GM19452 (cell line): Measurements from ENCODE around the gene UBE4B.

Experiments used
- ATAC-seq: cut with Tn5 transposase; IDR thresholded peaks from one replicate; pipeline ENCODE4 v1.9.1; 2021; ENCODE audit not compliant: unreplicated experiment

Gene UBE4B

DNA sequence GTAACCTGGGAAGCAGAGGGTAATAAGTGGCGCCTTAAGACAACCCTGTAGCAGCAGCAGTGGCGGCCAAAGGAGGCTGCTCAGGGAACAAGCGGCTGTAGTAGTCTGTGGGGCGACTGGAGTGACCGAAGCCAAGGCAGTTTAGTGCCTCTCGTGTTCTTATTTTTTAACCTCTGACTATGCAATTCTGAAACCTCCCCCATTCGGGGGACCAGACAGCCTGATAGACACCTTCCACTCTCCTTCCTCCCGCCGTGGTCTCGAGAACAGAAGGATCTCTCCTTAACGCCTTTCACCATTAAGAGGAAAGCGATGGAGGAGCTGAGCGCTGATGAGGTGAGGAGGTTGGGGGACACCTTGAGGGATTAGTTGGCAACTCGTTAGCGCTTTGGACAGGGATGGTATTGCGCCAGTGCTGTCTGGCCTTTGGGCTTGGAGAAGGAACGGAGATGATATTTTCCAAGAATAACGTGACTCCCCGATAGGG, 644 bp downstream of the UBE4B start:
- ATAC-seq = no peak

DNA sequence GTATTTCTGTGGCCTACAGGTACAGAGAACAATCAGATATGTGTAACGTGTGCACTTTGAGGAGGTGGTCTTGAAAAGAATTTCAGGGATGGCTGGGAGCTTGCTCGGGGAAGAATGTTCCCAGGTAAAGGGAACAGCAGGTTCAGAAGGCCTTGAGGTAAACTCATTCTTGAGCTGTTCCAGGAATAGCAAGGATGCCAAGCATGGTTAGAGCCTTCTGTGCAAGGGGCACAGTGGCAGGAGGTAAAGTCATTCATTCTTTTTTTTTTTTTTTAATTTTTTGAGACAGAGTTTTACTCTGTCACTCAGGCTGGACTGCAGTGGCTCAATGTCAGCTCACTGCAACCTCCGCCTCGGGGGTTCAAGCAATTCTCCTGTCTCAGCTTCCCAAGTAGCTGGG, 10.0 kb downstream of the UBE4B start:
- ATAC-seq = no peak

DNA sequence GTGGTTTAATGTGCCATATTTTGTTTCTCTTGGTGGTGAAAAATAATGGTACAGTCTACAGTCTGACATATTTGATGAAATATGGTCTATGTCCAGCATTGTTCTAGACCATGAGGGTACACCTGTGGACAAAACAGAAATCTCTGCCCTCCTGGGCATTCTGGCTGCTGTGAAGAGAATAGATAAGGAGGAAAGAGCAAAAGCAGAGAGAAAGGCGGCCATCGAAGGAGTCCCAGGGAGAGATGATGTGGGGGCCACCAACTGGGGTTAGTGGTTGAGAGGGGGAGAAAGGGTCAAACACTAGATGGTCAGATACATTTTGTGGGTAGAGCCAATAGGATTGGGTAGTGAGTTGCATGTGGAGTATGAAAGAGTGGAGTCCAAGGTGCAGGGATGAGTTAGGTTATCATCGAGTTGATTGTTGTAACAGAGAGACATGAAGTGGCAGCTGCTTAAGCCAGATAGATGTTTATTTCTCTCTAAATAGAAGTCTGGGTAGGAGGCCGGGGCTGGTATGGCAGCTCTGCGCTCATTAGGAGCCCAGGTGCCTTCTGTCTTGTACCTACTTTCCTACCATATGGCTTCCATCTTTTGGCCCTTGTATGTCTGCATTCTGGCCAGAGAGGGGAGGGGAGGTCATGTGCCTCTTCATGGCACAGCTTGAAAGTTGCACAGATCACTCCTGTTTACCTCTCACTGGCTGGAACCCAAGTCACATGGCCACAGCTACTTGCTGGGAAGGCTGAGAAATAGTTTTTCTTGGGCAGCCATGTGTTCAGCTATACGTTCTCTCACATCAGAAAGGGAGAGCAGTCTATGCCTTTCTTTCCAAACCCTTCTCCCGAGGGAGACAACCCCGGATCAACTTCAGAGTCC, 13.0 kb downstream of the UBE4B start:
- no peak for ATAC-seq

DNA sequence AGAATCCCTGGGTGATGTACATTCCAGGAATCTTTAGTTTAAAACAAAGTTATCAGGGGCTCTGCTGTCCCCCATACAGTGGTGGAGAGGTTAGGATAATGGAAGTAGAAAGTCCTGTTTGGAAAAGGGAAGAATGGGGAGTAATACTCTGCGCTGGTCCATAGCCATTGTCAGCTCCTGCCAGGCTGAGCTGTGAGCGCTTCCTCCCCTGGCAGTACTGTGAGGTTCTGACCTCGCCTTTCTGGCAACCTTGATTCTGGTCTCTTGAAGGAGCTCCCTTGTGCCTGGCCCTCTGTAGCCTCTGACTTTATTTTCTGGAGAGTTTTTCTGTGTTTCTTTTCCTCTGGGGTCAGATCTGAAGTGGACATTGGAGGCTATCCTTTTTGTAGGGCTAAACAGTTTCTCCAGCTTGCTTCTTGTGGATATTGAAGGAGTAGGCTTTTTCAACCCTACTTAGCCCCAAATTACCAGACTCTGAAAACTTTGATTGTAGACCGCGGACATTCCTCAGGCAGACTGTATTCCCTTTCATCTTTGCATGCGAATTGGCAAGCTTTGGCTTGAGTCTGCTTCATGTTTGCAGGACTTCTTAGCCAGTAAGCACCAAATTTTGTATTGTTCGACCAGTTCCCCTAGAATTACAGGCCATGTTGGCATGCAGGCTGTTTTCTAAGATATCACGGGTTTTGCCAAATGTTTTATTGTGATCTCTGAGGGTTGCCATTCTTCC, 13.8 kb downstream of the UBE4B start:
- ATAC-seq = no peak

DNA sequence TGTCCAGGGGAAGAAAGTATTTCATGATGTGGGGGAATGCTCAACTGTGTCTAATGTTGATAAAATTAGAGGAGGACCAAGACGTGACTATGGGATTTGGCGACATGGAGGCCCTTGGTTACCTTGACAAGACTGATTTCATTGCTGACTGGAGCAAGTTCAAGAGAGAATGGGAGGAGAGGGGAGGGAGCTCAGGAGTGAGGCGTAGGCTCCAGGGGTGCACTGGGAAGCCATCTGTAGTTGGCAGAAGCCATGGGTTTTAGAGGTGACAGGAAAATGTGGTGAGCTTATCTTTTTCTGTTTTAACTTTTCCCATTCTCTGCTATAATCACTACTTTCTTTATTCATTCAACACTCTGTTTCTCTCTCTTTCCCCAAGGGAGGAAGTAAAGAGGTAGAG, 15.8 kb downstream of the UBE4B start:
- ATAC-seq = no peak

DNA sequence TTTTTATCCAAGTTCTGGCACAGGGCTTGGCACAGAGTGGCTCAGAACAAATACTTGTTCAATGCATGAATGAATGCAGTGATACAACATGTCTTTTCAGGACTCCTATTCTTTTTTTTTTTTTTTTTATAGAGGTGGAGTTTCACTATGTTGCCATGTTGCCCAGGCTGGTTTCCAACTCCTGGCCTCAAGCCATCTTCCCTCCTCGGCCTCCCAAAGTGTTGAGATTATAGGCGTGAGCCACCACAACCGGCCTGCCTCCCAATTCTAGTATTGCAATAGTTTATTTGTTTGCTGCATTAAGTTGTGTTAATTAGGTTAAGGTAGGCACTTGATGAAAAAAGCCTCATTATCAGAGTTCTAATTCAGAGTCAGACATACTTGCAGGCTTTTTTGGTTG, 17.9 kb downstream of the UBE4B start:
- no peak for ATAC-seq

DNA sequence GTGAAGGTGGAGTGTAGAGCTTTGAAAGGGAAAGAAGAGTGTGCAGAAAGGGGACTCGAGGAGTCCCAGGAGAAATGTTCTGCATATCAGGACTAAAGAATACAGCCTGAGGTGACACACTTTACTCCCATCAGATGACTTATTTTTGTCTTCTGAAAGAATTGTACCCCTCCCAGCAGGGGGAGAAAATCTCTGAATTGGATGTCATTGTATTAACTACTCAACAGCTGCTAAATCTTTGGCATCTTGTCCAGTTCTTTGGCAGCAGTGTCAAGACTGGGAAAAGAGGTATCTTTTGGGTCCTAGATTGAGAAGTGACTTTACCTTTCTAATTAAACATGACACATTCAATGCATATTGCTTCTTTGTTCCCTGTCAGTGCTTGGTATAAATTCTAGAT, 18.9 kb downstream of the UBE4B start:
- ATAC-seq = no peak

DNA sequence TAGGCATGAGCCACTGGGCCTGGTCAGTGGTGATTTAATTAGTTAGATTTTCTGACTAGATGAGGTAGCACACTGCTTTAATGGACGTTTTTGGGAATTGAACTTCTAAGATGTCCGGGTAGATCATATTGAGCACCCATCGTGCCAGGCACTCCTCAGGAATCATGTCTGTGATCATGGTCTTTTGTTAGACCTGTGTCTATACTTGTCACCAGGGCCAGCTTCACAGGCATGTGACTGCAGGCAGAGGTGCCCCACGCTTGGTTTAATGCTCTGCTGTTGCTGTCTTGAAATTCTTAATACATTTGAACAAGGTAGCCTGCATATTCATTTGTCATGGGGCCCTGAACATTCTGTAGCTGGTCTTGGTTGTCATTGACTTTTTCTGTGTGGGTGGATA, 19.6 kb downstream of the UBE4B start:
- no peak for ATAC-seq

DNA sequence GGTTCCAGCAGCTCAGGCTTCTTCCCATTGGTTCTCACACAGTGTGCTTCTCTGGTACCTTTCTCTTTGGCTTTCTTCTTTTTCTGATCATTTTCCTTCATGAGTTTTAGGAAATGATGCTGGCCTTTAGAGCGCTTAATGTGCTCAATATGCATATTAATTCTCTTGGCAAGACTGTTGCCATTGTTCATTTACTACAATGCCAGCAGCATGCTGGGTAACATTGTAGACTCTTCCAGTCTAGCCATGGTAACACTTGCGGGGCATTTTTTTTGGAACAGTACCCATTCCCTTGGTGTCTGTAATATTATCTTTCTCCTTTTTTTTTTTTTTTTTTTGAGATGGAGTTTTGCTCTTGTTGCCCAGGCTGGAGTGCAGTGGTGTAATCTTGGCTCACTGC, 21.7 kb downstream of the UBE4B start:
- ATAC-seq = no peak

DNA sequence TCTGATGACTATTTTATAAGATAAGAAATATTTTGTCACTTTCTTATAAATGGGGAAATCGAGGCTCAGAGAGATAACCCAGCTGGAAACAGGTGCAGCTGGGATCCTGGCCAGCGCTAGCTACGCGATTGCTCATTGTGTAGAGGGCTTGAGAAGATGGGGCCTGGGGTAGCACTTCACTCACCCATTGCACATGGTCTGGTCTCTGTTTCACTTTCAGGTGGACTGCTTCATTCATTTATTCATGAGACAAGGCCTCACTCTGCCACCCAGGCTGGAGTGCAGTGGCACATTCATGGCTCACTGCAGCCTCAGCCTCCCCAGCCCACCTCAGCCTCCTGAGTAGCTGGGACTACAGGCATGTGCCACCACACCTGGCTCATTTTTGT, 23.8 kb downstream of the UBE4B start:
- no peak for ATAC-seq

DNA sequence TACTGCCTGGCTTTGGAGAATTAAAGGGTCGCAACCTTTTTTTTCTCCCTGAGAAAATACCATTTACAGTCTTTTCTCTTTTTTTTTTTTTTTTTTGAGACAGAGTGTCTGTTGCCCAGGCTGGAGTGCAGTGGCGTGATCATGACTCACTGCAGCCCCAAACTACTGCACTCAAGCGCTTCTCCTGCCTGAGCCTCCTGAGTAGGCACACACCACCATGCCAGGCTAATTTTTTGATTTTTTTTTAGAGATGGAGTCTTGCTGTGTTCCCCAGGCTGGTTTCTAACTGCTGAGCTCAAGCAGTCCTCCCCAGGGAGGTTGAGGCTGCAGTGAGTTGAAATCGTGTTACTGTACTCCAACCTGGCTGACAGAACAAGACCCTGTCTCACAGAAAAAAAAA, 24.6 kb downstream of the UBE4B start:
- no peak for ATAC-seq

DNA sequence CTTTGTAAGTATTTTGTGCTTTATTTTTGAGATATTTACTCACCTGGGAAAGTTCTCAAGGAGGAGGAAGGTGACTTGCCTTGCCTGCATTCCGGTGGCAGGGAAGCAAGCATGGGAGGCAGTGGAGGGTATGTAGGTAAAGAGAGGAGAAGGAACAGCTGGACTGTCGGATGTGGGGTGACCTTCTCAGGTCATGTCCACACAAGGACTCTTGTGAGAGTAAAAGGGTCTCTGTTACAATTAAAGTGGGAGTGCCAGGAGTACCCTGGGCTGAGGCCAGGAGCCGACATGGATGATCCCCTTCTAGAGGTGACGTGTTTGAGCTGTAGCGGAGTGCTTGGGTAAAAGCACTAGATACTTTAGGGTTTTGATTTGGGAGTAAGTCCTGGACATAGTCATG, 25.0 kb downstream of the UBE4B start:
- no peak for ATAC-seq

DNA sequence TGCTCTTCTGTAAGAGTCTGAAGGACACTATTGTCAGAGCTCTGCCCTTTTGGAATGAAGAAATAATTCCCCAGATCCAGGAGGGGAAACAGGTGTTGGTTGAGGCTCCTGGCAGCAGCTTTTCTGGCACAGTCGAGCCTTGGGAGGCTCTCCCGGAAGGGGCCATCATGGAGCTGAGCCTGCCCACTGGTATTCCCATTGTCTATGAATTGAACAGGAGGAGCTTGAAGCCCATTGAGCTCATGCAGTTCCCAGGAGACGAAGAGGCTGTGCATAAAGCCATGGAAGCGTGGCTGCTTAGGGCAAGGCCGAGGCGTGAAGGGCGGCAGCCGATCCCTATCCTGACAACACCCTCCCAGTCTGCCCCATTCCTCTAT, 26.6 kb downstream of the UBE4B start:
- ATAC-seq = no peak

DNA sequence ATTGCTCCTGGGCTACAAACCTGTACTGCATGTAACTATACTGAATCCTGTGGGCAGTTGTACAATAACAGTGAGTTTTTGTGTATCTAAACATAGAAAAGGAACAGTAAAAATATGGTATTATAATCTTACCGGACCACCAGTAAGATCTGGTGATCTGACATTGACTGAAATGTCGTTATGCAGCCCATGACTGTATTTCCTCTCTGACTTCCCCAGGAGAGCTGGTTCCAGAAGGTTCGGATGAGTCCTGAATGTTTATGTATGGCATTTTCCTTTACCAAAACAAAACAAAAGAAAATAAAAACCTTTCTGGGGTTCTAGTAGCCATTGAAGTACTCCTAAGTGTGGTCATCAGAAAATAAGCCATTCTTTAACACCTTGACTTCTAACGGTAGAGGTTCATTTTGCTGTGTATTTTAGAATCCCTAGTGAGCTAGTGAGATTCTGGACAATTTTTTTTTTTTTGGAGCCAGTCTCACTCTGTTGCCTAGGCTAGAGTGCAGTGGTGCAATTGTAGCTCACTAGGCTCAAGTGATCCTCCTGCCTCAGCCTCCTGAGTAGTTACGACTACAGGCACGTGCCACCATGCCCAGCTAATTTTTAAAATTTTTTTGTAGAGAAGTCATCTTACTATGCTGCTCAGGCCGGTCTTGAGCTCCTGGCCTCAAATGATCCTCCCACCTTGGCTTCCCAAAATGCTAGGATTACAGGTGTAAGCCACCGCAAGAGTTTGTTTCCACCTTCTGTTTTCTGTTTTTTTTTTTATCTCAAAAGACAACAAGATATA, 27.7 kb downstream of the UBE4B start:
- ATAC-seq = no peak

DNA sequence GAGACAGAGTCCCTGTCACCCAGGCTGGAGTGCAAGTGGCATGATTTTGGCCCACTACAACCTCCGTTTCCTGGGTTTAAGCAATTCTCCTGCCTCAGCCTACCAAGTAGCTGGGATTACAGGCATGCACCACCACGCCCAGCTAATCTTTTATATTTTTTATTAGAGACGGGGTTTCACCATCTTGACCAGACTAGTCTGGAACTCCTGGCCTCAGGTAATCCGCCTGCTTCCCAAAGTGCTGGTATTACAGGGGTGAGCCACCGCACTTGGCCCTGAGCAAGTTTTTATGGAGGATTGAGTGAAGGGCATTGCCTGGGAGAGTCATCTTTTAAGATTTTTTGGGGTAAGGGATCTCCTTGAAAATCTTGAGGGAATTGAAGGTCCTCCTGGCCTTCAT, 28.5 kb downstream of the UBE4B start:
- ATAC-seq = no peak

DNA sequence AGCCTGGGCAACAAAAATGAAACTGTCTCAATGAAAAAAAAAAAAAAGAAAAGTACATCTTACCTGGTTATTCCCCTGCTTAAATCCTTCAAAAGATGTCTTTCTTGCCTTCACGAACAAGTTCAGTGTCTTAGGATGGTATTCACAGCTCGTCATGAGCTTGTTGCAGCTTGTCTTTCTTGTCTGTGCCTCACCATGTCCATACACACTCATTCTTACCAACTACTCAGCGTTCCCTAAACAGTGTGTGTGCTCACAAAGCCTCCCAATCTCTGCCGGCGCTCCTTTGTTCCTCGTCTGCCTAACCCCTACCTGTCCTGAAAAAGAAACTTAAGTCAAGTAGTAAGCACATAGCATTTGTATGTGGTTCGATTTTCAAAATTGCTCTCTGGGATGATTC, 31.1 kb downstream of the UBE4B start:
- ATAC-seq = no peak

DNA sequence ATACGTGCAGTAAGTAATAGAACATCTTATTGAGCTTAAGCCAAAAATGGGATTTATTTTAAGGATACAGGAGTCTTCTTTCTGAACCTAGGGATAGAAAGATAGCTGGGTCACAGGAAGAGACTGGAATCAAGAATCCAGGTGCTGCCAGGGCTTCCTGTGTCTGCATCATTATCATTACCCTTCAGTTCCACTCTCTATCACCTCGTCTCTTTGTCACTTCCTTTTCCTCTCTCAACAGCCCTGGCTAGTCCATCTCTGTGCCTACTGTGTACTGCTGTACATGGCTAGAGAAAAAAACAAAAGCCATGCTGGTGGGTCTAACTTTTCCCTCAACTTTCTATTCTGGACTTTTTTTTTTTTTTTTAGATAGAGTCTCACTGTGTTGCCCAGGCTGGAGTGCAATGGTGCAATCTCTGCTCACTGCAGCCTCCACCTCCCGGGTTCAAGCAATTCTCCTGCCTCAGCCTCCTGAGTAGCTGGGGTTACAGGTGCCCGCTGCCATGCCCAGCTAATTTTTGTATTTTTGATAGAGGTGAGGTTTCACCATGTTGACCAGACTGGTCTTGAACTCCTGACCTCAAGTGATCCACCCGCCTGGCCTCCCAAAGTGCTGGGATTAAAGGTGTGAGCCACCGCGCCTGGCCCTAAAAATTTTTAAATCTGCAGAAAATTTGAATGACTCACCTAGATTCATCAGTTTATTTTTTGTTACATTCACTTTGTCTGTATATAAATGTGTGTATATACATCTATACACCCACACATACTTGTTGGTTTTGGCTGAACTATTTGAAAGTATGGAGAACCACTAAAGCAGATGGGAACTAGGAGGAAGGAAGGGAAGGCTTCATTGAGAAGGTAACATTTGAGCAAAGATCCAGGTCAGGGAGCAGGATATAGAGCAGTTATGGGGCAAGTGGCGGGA, 31.9 kb downstream of the UBE4B start:
- no peak for ATAC-seq

DNA sequence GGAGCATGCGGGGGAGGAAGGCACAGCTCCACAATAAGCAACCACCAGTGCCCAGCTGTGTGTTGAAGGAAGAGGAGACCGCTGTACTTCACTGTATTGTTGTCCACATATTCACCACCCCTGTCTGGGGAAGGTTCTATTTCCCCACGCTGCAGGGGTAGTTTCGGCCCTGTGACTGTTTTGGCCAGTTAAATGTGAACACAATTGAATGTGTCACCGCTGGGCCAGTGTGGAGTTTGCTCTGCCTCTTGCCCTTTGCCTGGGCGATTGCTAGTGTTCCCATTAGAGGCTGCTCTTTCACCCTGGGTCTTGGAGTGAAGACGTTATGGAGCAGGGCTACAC, 32.6 kb downstream of the UBE4B start:
- no peak for ATAC-seq

DNA sequence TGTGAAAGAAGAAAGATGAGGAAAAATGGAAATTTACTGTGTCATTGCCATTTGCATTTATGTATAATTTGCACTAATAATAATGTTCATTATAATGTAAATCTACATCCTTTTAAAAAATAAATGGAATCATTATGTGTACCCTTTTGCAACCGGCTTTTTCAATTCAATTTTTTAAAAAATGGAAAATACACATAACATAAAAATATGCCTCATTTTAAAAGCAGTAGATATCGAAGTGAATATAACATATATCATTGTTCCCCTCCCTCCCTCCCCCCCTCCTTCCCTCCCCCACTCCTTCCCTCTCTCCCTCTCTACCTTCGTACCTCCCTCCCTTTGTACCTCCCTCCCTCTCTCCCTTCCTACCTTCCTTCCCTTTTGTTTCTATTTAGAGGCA, 33.0 kb downstream of the UBE4B start:
- no peak for ATAC-seq

DNA sequence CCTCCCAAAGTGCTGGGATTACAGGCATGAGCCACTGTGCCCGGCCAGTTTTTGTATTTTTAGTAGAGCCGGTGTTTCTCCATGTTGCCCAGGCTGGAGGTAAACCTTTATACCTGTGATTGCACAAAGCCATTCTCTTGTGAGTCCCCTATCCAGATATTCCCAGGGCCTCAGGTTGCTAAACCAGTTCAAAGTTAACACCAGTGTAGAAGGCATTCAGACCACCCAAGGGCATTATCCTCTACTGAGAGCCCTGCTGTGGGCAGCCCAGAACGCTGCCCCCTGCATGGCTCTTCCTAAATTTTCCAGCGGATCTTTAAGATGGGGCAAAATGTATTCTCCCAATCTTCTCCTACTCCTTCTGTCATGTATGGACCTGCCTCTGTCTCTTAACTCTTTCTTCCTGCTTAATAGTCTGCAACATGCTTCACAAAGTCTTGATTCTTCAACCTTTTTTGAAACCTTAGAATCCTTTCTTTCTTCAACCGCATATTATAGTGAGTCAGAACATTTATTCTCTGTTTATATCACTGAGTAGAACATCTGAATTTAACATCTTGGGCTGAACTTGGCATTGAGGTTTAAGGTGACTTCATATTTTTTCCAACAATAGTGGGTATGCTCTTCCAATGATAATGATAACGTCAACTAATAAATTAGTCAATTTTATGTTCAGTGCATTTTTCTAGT, 36.0 kb downstream of the UBE4B start:
- no peak for ATAC-seq
